GM18499 (cell line): ENCODE measurements around the gene MLF2.

Source experiments
- ATAC-seq: cut with Tn5 transposase; IDR thresholded peaks from one replicate; pipeline ENCODE4 v1.9.1; 2021; ENCODE audit warnings: moderate number of reproducible peaks; ENCODE audit not compliant: insufficient read depth, unreplicated experiment

Gene MLF2

GRCh38 chr12:6778574-6779550 is 25.9 kb upstream of the MLF2 start:
- peak; percentile 59 for ATAC-seq

GRCh38 chr12:6778217-6778573 is 25.3 kb upstream of the MLF2 start:
- ATAC-seq = no peak

GRCh38 chr12:6777386-6777785 is 24.4 kb upstream of the MLF2 start:
- ATAC-seq = no peak

GRCh38 chr12:6775185-6776174 is 22.5 kb upstream of the MLF2 start:
- ATAC-seq = no peak

- ATAC-seq = no peak
These were observed 21.6 kb upstream of the MLF2 start for GRCh38 chr12:6774499-6775062.

GRCh38 chr12:6773590-6774351 is 20.8 kb upstream of the MLF2 start:
- no peak for ATAC-seq

GRCh38 chr12:6772726-6773589 is 20.0 kb upstream of the MLF2 start:
- no peak for ATAC-seq

GRCh38 chr12:6772331-6772695 is 19.4 kb upstream of the MLF2 start, which contains the start of gene LAG3:
Gene LAG3, plus strand, starts transcription at chr12:6772520. Its CDS starts 333 bp downstream, at chr12:6772853.
- ATAC-seq = no peak

- ATAC-seq = no peak
These were observed 18.8 kb upstream of the MLF2 start for GRCh38 chr12:6771509-6772330.

GRCh38 chr12:6771091-6771495 is 18.2 kb upstream of the MLF2 start:
- no peak for ATAC-seq

- ATAC-seq = no peak
These were observed 17.7 kb upstream of the MLF2 start for GRCh38 chr12:6770600-6770999.

GRCh38 chr12:6770094-6770493 is 17.2 kb upstream of the MLF2 start:
- ATAC-seq = no peak

- ATAC-seq = no peak
These were observed 16.7 kb upstream of the MLF2 start for GRCh38 chr12:6769666-6770065.

GRCh38 chr12:6768990-6769389 is 16.0 kb upstream of the MLF2 start:
- no peak for ATAC-seq

- no peak for ATAC-seq
These were observed 15.5 kb upstream of the MLF2 start for GRCh38 chr12:6768437-6768914.

- no peak for ATAC-seq
These were observed 14.7 kb upstream of the MLF2 start for GRCh38 chr12:6767353-6768319.
